Neural cell (in vitro differentiated cells): ENCODE results near the gene ATF7.

Experiments used
- EZH2 ChIP-seq: fragments of 200-600, 300-800 bp; shearing (Covaris generic), sonication (generic); IDR thresholded peaks from 2 replicates; pipeline ENCODE4 v1.6.1; 2014; ENCODE audit warnings: antibody characterized with exemption, low read length, borderline replicate concordance, mild to moderate bottlenecking; ENCODE audit not compliant: insufficient read depth, poor library complexity, severe bottlenecking
- POLR2AphosphoS5 ChIP-seq: IDR thresholded peaks from 2 replicates; pipeline ENCODE4 v1.6.1; 2012
- RAD21 ChIP-seq: fragments of 450-650 bp; conservative IDR thresholded peaks from 2 replicates; pipeline ENCODE4 v1.6.1; 2014; ENCODE audit warnings: antibody characterized with exemption, mild to moderate bottlenecking, moderate library complexity

GRCh38 chr12:53530061-53530460, 96.1 kb downstream of the ATF7 start:
- TF ChIP-seq POLR2AphosphoS5 (no peak), RAD21 (no peak), EZH2 (no peak)
